Smooth muscle cell (in vitro differentiated cells): ENCODE measurements around the gene CTBP1. TPM values are rescaled to one million over a fixed set of nuclear protein-coding genes. Genes with fewer than 3 reads are reported as not detected.
"Not testable (repeated sequence)": the region's sequence is repeated elsewhere in the genome, so short reads cannot be mapped to it uniquely, and the experiment has no call there.

Source experiments
- DNase-seq: peaks from one replicate; lab custom pipeline; 2025; ENCODE audit not compliant: unreplicated experiment; lab: John Stamatoyannopoulos, UW
- H2AFZ ChIP-seq: fragments of 200-600 bp; sonication (generic); 2 replicates; pipeline ENCODE4 v1.6.0; 2016; ENCODE audit warnings: antibody characterized with exemption, low read depth, mild to moderate bottlenecking
- H3F3A ChIP-seq: fragments of 200-600 bp; sonication (generic); 2 replicates; pipeline ENCODE4 v1.6.0; 2017; ENCODE audit warnings: antibody characterized with exemption, low read depth
- H3K27ac ChIP-seq: fragments of 200-600 bp; sonication (generic); 2 replicates; pipeline ENCODE4 v1.5.1; 2016; ENCODE audit warnings: low read depth, mild to moderate bottlenecking
- H3K27me3 ChIP-seq: fragments of 200-600 bp; sonication (generic); 2 replicates; pipeline ENCODE4 v1.6.1; 2016; ENCODE audit warnings: low read depth, mild to moderate bottlenecking
- H3K36me3 ChIP-seq: fragments of 200-600 bp; sonication (generic); 2 replicates; pipeline ENCODE4 v1.5.1; 2016; ENCODE audit warnings: low read depth
- H3K4me1 ChIP-seq: fragments of 200-600 bp; sonication (generic); 2 replicates; pipeline ENCODE4 v1.5.1; 2016; ENCODE audit warnings: low read depth
- H3K4me2 ChIP-seq: fragments of 200-600 bp; sonication (generic); 2 replicates; pipeline ENCODE4 v1.6.0; 2016; ENCODE audit warnings: mild to moderate bottlenecking
- H3K4me3 ChIP-seq: fragments of 200-600 bp; sonication (generic); 2 replicates; pipeline ENCODE4 v1.5.1; 2016; ENCODE audit warnings: mild to moderate bottlenecking
- H3K79me2 ChIP-seq: fragments of 200-600 bp; sonication (generic); 2 replicates; pipeline ENCODE4 v1.6.0; 2016; ENCODE audit warnings: low read depth, mild to moderate bottlenecking
- H3K9ac ChIP-seq: fragments of 200-600 bp; sonication (generic); 2 replicates; pipeline ENCODE4 v1.6.0; 2016; ENCODE audit warnings: low read depth
- H3K9me3 ChIP-seq: fragments of 200-600 bp; sonication (generic); replicated peaks from 2 replicates; pipeline ENCODE4 v1.5.1; 2016; ENCODE audit warnings: low read depth
- H4K20me1 ChIP-seq: fragments of 200-600 bp; sonication (generic); 2 replicates; pipeline ENCODE4 v1.6.0; 2016; ENCODE audit warnings: low read depth
- CTCF ChIP-seq: fragments of 200-600 bp; sonication (generic); IDR thresholded peaks from 2 replicates; pipeline ENCODE4 v1.5.1; 2017; ENCODE audit warnings: borderline replicate concordance, mild to moderate bottlenecking, antibody characterized with exemption; ENCODE audit not compliant: insufficient read depth, poor library complexity, severe bottlenecking
- WGBS: methylation state at CpG from one replicate; pipeline ENCODE4 v1.1.7; 2016; ENCODE audit warnings: low lambda C conversion rate; 5-methylcytosine and 5-hydroxymethylcytosine counted together
- polyA plus RNA-seq: library from polyadenylated mRNA; unstranded; fragments of >200 nt; fragmentation: Nextera tagmentation; extraction: Ambion mirVana; gene quantifications from 2 replicates; pipeline ENCODE4 v1.2.1, GENCODE V29; 2016
- total RNA-seq: library from RNA; depleted of rRNA; stranded (reverse); fragments of >200 nt; gene quantifications from 2 replicates; pipeline ENCODE4 v1.2.3, GENCODE V29; 2014

Gene CTBP1
- total and polyA plus RNA-seq, 2 experiments from 2014 or later = 76.9 to 132 TPM

GRCh38 chr4:1294891-1295290 is 46.0 kb upstream of the CTBP1 start:
- Histone ChIP-seq H3K27me3 (no peaks in the 10 kb centered on the region), H3K79me2 (peaks cover 89% of the 10 kb centered on the region), H3K4me1 (peaks cover 12% of the 10 kb centered on the region), H2AFZ (no peak overlapping the region), H3K4me3 (no peak overlapping the region), H3K4me2 (no peak overlapping the region), H4K20me1 (peaks cover 90% of the 10 kb centered on the region), H3K9ac (no peak overlapping the region), H3K36me3 (no peaks in the 10 kb centered on the region), H3F3A (peaks cover 3% of the 10 kb centered on the region), H3K27ac (no peak overlapping the region), H3K9me3 (no peaks in the 10 kb centered on the region)
- 88% methylated on average over 9 of the region's 10 CpGs for WGBS
- TF ChIP-seq CTCF = no peak
- no peak for DNase-seq

- Histone ChIP-seq H3K36me3 (no peaks in the 10 kb centered on the region), H3K4me3 (no peak overlapping the region), H3K4me1 (peaks cover 12% of the 10 kb centered on the region), H3K79me2 (peaks cover 85% of the 10 kb centered on the region), H3K9ac (no peak overlapping the region), H3F3A (no peaks in the 10 kb centered on the region), H3K9me3 (no peaks in the 10 kb centered on the region), H2AFZ (no peak overlapping the region), H3K4me2 (no peak overlapping the region), H3K27me3 (no peaks in the 10 kb centered on the region), H4K20me1 (peaks cover 85% of the 10 kb centered on the region), H3K27ac (no peak overlapping the region)
- 96% methylated on average over 14 of the region's 14 CpGs for WGBS
- TF ChIP-seq CTCF = no peak
- no peak for DNase-seq
Observed at GRCh38 chr4:1294424-1294823, 45.5 kb upstream of the CTBP1 start.

- Histone ChIP-seq H3K79me2 (peaks cover 80% of the 10 kb centered on the region), H3K36me3 (no peaks in the 10 kb centered on the region), H3K9ac (no peak overlapping the region), H3K4me1 (peaks cover 12% of the 10 kb centered on the region), H4K20me1 (peaks cover 81% of the 10 kb centered on the region), H3K27ac (peak overlapping the region; percentile 8), H3K4me2 (no peak overlapping the region), H3F3A (no peaks in the 10 kb centered on the region), H3K4me3 (no peak overlapping the region), H3K27me3 (no peaks in the 10 kb centered on the region), H2AFZ (no peak overlapping the region), H3K9me3 (no peaks in the 10 kb centered on the region)
- 90% methylated on average over 15 of the region's 15 CpGs for WGBS
- DNase-seq = no peak
- no peak for TF ChIP-seq CTCF
Observed at GRCh38 chr4:1293991-1294390, 45.1 kb upstream of the CTBP1 start.

GRCh38 chr4:1293531-1293941 is 44.6 kb upstream of the CTBP1 start:
- H3K9ac ChIP-seq = no peak overlapping the region
- H3K27ac ChIP-seq = no peak overlapping the region
- no peak overlapping the region for H3K4me2 ChIP-seq
- H4K20me1 ChIP-seq = peaks cover 76% of the 10 kb centered on the region
- H3K79me2 ChIP-seq = peaks cover 76% of the 10 kb centered on the region
- no peak for DNase-seq
- H3K4me3 ChIP-seq = no peak overlapping the region
- H3K4me1 ChIP-seq = peaks cover 12% of the 10 kb centered on the region
- no peak for TF ChIP-seq CTCF
- WGBS = 97% methylated on average over 4 of the region's 4 CpGs
- no peak overlapping the region for H2AFZ ChIP-seq
- no peaks in the 10 kb centered on the region for H3F3A ChIP-seq
- H3K36me3 ChIP-seq = no peaks in the 10 kb centered on the region
- H3K9me3 ChIP-seq = no peaks in the 10 kb centered on the region
- no peaks in the 10 kb centered on the region for H3K27me3 ChIP-seq

GRCh38 chr4:1292703-1293011 is 43.7 kb upstream of the CTBP1 start:
- not testable (repeated sequence) for DNase-seq, H3F3A ChIP-seq, H3K27me3 ChIP-seq, H3K9ac ChIP-seq, H3K27ac ChIP-seq, H2AFZ ChIP-seq, H3K4me3 ChIP-seq, H3K9me3 ChIP-seq, H3K4me2 ChIP-seq, H3K36me3 ChIP-seq
- peaks cover 67% of the 10 kb centered on the region for H3K79me2 ChIP-seq
- 95% methylated on average over 8 of the region's 8 CpGs for WGBS
- peaks cover 12% of the 10 kb centered on the region for H3K4me1 ChIP-seq
- peaks cover 67% of the 10 kb centered on the region for H4K20me1 ChIP-seq
